Tongue (tissue), 3 donors: ENCODE data around the gene SPSB3. TPM values are rescaled to one million over a fixed set of nuclear protein-coding genes. Genes with fewer than 3 reads are reported as not detected.
"Not testable (repeated sequence)": the region's sequence is repeated elsewhere in the genome, so short reads cannot be mapped to it uniquely, and the experiment has no call there.

Experiments used
- DNase-seq: peaks from one replicate; pipeline ENCODE4 v3.0.0-alpha.2; 2015
- small RNA-seq: library from RNA; depleted of rRNA; stranded (forward); fragments of <200 nt; gene quantifications from one replicate; pipeline ENCODE3, GENCODE V24; 2014; ENCODE audit warnings: low replicate concordance
- total RNA-seq: library from RNA; depleted of rRNA; stranded (reverse); fragments of >200 nt; gene quantifications from one replicate; pipeline ENCODE4 v1.2.3, GENCODE V29; 2014

The SPSB3 gene
- total RNA-seq, 1 donor from 2014 or later: 43.5 TPM

GRCh38 chr16:1741553-1742165, 40.7 kb downstream of the SPSB3 start:
- no peak for DNase-seq

DNA sequence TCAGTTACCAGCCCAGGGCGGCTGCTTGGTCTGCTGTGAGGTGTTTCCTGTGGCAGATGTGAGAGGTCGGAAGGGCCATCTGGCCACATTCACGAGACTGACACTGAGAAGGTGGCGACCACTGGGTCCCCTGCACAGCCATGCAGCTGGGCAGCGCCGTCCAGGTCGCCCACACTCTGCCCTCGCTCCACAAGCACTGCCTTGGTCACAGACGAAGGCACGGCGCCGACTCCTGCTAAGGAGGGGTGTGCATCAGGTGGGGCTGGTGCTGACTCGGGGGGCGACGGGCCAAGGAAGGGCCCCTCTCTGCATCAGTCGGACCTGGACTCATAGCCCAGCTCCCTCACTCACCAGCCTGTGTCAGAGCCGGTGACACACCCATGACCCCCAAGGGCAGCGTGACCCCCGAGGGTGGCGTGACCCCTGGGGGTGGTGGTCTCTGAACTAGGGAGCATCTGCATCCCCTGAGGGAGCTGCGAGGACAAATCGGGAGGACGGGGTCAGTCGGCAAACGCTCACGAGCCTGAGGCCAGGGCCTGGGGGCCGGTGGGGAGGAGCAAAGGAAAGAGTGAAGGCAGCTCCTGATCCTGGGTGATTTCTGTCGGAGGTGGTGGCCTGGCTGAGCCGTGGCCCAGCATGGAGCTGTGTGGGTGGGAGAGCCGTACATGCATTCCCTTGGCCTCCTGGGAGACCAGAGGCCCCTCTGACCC, 41.4 kb downstream of the SPSB3 start:
- no peak for DNase-seq

DNA sequence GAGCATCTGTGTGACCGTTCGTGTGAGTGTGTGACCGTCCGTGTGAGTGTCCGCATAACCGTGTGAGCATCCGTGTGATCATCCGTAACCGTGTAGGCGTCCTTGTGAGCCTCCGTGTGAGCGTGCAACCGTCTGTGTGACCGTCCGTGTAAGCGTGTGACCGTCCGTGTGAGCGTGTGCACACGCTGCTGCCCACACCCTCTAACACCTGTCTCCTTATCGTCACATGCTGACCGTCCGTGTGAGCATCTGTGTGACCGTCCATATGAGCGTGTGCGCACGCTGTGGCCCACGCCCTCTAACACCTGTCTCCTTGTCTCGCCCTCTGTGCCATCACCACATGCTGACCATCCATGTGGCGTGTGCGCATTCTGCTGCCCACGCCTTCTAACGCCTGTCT, 42.1 kb downstream of the SPSB3 start:
- no peak for DNase-seq

DNA sequence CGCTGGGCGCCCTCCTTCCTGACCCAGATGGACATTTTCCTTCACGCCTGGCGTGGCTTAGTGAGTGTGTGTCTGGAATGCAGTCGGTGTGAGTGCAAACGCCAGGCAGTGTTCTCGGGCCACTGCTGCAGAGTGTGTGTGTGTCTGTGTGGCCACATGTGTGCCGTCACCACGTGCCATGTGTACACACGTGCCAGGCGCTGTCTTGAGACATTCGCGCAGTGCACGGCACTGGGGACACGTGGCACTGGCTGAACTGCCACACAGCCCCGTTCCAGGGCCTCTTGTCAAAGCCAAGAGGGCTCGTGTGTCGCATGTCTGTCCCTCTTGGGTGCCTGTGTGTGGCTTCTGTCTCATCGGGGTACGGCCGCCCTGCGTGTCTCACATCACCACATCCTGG, 47.6 kb downstream of the SPSB3 start:
- DNase-seq: no peak

GRCh38 chr16:1734123-1734522, 48.2 kb downstream of the SPSB3 start:
- no peak for DNase-seq

- DNase-seq: not testable (repeated sequence)
Observed at GRCh38 chr16:1732551-1732987, 49.8 kb downstream of the SPSB3 start.

DNA sequence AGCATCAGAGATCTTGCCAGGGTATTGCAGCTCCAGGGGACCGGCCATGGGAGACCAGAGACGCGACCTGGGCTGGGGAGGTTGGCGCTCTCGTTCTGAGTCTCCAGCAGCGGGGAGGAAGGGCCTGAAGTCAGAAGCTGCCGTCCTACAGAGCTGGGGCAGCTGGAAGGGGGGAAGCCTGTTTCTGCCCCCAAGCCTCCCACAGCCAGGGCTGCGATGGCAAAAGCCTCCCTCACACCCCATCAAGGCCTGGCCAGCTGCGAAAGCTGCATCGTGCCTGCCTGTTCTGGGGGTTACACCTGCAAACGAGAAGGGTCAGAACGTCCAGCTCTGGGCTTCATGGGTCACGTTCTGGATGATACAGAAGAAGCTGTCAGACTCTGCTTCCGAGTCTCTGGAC, 50.3 kb downstream of the SPSB3 start:
- DNase-seq: no peak

DNA sequence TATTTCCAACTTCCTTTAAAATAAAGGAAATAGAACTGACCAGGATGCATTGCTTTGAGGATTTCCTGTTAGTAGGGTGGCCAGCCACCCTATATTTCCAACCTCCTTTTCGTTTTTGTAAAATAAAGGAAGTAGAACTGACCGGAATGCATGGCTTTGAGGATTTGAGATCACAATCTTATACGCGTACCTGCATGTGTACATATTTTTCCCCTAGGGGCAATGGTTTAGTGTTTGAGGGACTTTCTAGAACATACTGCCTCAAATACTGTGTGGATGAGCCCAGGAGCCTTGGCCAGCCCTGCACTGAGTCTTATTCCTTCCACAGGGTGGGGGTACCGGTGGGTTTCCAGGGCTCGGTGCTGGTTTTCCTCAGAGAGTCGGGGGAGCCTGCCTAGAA, 50.8 kb downstream of the SPSB3 start:
- DNase-seq: no peak

- DNase-seq: no peak
Observed at GRCh38 chr16:1731073-1731472, 51.3 kb downstream of the SPSB3 start.

DNA sequence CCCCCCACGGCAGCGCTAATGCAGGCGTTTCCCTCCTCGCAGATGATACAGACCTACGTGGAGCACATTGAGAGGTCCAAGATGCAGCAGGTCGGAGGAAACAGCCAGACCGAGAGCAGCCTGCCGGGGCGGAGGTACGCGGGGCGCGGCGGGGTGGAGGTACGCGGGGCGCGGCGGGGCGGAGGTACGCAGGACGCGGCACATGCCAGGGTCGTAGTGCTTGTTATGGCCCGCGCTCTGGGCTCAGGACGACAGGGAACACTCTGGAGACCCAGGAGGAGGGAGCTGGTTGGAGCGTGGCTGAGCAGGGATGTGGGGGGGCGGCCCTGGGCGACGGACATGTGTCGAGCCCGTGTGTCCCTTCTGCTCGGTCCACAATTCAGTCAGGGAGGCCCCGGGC, 52.9 kb downstream of the SPSB3 start:
- no peak for DNase-seq

- DNase-seq: no peak
Observed at GRCh38 chr16:1729026-1729425, 53.3 kb downstream of the SPSB3 start.

DNA sequence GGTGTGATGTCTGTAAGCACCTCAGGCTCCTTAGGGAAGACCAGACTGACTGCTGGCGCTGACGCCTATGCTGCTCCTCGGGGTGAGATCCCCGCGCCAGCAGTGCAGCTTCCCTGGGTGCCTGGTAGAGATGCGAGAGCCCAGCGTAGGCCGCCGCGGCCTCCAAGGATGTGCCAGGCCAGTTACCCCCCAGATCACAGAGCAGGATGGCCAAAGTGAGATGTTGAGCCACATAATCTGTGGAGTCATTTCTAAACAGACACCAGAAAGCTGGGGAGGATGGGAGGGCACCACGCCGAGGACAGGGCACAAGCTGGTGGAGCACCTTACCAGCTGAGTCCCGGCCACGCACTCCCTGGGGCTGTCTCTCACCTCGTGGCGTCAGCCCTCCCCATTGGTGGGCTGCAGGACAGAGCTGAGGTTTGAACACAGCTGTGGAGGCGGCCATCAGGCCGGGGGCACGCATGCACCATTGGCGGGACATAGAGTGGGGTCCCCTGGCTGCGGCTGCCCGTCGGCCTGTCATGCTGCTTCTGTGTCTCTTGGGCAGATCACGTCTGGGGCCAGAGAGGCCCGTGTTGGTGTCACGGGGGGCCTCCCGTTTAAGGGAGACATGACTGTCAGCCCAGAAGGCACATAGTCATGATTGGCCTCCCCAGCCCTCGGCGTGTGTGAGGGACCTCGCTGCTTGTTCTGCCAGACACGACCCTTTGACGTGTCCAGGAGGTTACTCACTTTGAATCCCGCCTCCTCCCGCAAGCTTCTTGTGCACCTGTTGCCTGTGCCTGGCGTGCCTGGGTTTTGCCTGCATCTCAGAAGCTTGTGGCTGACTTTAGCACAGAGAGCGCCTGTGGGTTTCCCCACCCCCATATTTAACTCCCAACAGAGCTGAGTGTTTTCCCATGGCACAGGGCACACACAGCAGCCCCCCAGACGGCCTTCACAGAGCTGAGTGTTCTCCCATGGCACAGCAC, 54.4 kb downstream of the SPSB3 start:
- no peak for DNase-seq

Small RNA genes lying within 50 kb of the gene (small RNA-seq; reads per million reads assigned to genes)
- 0.10 reads per million for gene MIR3177

Other genes with a start within 250 kb of the SPSB3 start
- 19.3 TPM for gene TMEM204, start 248.9 kb downstream of the SPSB3 start, total RNA-seq
- gene IFT140, start 170.5 kb downstream of the SPSB3 start, total RNA-seq: 22.7 TPM
- 10.8 TPM for gene CRAMP1, start 170.2 kb downstream of the SPSB3 start, total RNA-seq
- 40.4 TPM for gene JPT2, start 104.3 kb downstream of the SPSB3 start, total RNA-seq
- gene MAPK8IP3, start 76.4 kb downstream of the SPSB3 start, total RNA-seq: 45.0 TPM
- gene NME3, start 11.0 kb downstream of the SPSB3 start, total RNA-seq: 29.6 TPM
- 10.6 TPM for gene EME2, start 9.8 kb downstream of the SPSB3 start, total RNA-seq
- gene MRPS34, start 9.4 kb downstream of the SPSB3 start, total RNA-seq: 41.5 TPM
- 59.2 TPM for gene NUBP2, start 389 bp upstream of the SPSB3 start, total RNA-seq
- 0.31 TPM for gene IGFALS, start 11.1 kb upstream of the SPSB3 start, total RNA-seq
- gene HAGH, start 44.3 kb upstream of the SPSB3 start, total RNA-seq: 104 TPM
- gene FAHD1, start 44.6 kb upstream of the SPSB3 start, total RNA-seq: 45.4 TPM
- 0.62 TPM for gene MEIOB, start 89.6 kb upstream of the SPSB3 start, total RNA-seq
- 1.5 TPM for gene HS3ST6, start 135.8 kb upstream of the SPSB3 start, total RNA-seq
- gene MSRB1, start 160.6 kb upstream of the SPSB3 start, total RNA-seq: 9.2 TPM
- gene RPL3L, start 172.1 kb upstream of the SPSB3 start, total RNA-seq: 150 TPM
- gene NDUFB10, start 177.0 kb upstream of the SPSB3 start, total RNA-seq: 155 TPM
- 1,524 TPM for gene RPS2, start 182.3 kb upstream of the SPSB3 start, total RNA-seq
- not detected for gene RNF151, start 184.3 kb upstream of the SPSB3 start, total RNA-seq
- 21.7 TPM for gene TBL3, start 189.5 kb upstream of the SPSB3 start, total RNA-seq
- 2.5 TPM for gene NOXO1, start 198.9 kb upstream of the SPSB3 start, total RNA-seq
- gene GFER, start 201.6 kb upstream of the SPSB3 start, total RNA-seq: 10.2 TPM
- gene SYNGR3, start 207.4 kb upstream of the SPSB3 start, total RNA-seq: 4.7 TPM
- 15.2 TPM for gene ZNF598, start 227.2 kb upstream of the SPSB3 start, total RNA-seq
- 0.82 TPM for gene NPW, start 237.2 kb upstream of the SPSB3 start, total RNA-seq
- gene NHERF2, start 244.3 kb upstream of the SPSB3 start, total RNA-seq: 45.7 TPM